Vagina (tissue), 2 donors: ENCODE results near the gene STYXL1. TPM values are rescaled to one million over a fixed set of nuclear protein-coding genes. Genes with fewer than 3 reads are reported as not detected.

Source experiments
- DNase-seq, 2 donors: peaks; one replicate each; pipeline ENCODE4 v3.0.0-alpha.2; 2017; ENCODE audit errors: extremely low spot score in 2 of 2
- H3K27ac ChIP-seq: fragments of 200-600 bp; sonication (generic); one replicate; pipeline ENCODE4 v1.5.1; 2019
- H3K27me3 ChIP-seq: fragments of 200-600 bp; sonication (generic); one replicate; pipeline ENCODE4 v1.5.1; 2019
- H3K36me3 ChIP-seq, 2 donors: fragments of 200-600 bp; sonication (generic); one replicate each; pipeline ENCODE4 v1.5.1; 2017 to 2019
- H3K4me1 ChIP-seq: fragments of 200-600 bp; sonication (generic); one replicate; pipeline ENCODE4 v1.5.1; 2019
- H3K4me3 ChIP-seq, 2 donors: fragments of 200-600 bp; sonication (generic); 1 replicate in 1 of 2; 2 replicates in 1 of 2; pipeline ENCODE4 v1.5.1; 2016 to 2019
- H3K9me3 ChIP-seq: fragments of 200-600 bp; sonication (generic); one replicate; pipeline ENCODE4 v1.5.1; 2019
- CTCF ChIP-seq, 3 experiments: fragments of 450-650 bp in 2 of 3; fragments of 200-600 bp in 1 of 3; sonication (generic) in 1 of 3; IDR thresholded peaks; one replicate each; pipeline ENCODE4 v1.5.1; 2017 to 2019; ENCODE audit warnings: antibody characterized with exemption in 3 of 3, mild to moderate bottlenecking in 2 of 3, moderate library complexity in 2 of 3
- POLR2A ChIP-seq, 2 donors: fragments of 450-650 bp; IDR thresholded peaks; one replicate each; pipeline ENCODE4 v1.6.1; 2017; ENCODE audit warnings: antibody characterized with exemption in 2 of 2, mild to moderate bottlenecking in 2 of 2, moderate library complexity in 2 of 2
- POLR2AphosphoS5 ChIP-seq, 2 donors: sonication (generic); formaldehyde crosslinking; IDR thresholded peaks; one replicate each; pipeline ENCODE4 v1.9.0; 2017; ENCODE audit warnings: antibody characterized with exemption in 2 of 2, mild to moderate bottlenecking in 2 of 2, low read depth in 1 of 2; ENCODE audit not compliant: insufficient read depth in 1 of 2
- intact Hi-C: fragments of 100-400 bp; cut with DNase I; formaldehyde crosslinking; loops from one replicate; pipeline ENCODE4 v1.15.1; 2023
- total RNA-seq: library from RNA; depleted of rRNA; stranded (reverse); fragments of >200 nt; gene quantifications from one replicate; pipeline ENCODE4 v1.2.3, GENCODE V29; 2016

STYXL1 gene
- total RNA-seq, 1 donor from 2014 or later = 27.3 TPM

- DNase-seq = no peak
- TF ChIP-seq POLR2AphosphoS5 (IDR thresholded peaks at IDR 0.05; ENCODE audit: insufficient read depth in 1 of 2, low read depth in 1 of 2) (no peak), POLR2A (IDR thresholded peaks at IDR 0.05) (no peak), CTCF (IDR thresholded peaks at IDR 0.05) (no peak)
- Histone ChIP-seq H3K27me3 (no peaks in the 10 kb centered on the region), H3K4me3 (no peak overlapping the region), H3K27ac (no peak overlapping the region), H3K9me3 (no peaks in the 10 kb centered on the region), H3K4me1 (no peaks in the 10 kb centered on the region), H3K36me3 (peaks cover 0 to 20% of the 10 kb centered on the region in 2 donors)
- intact Hi-C loops = no loop called here
Observed at GRCh38 chr7:76000566-76000965, 47.2 kb downstream of the STYXL1 start.

- DNase-seq = no peak
- no peaks in the 10 kb centered on the region for H3K27me3 ChIP-seq
- H3K4me1 ChIP-seq = peaks cover 13% of the 10 kb centered on the region
- no peak overlapping the region for H3K27ac ChIP-seq
- no peak overlapping the region for H3K4me3 ChIP-seq
- H3K9me3 ChIP-seq = no peaks in the 10 kb centered on the region
- TF ChIP-seq POLR2A (IDR thresholded peaks at IDR 0.05) = no peak
- no peak for TF ChIP-seq CTCF (IDR thresholded peaks at IDR 0.05)
- TF ChIP-seq POLR2AphosphoS5 (IDR thresholded peaks at IDR 0.05; ENCODE audit: insufficient read depth in 1 of 2, low read depth in 1 of 2) = no peak
- peaks cover 0 to 8% of the 10 kb centered on the region in 2 donors for H3K36me3 ChIP-seq
- intact Hi-C loops = no loop called here
Observed at GRCh38 chr7:75998038-75998437, 49.8 kb downstream of the STYXL1 start.

- TF ChIP-seq POLR2A (IDR thresholded peaks at IDR 0.05) (no peak), CTCF (IDR thresholded peaks at IDR 0.05) (no peak), POLR2AphosphoS5 (IDR thresholded peaks at IDR 0.05; ENCODE audit: insufficient read depth in 1 of 2, low read depth in 1 of 2) (no peak)
- H3K27ac ChIP-seq = no peak overlapping the region
- intact Hi-C loops = no loop called here
- no peak overlapping the region for H3K4me3 ChIP-seq
- H3K36me3 ChIP-seq = peaks cover 0 to 14% of the 10 kb centered on the region in 2 donors
- DNase-seq = no peak
- peaks cover 23% of the 10 kb centered on the region for H3K4me1 ChIP-seq
- no peaks in the 10 kb centered on the region for H3K27me3 ChIP-seq
- H3K9me3 ChIP-seq = no peaks in the 10 kb centered on the region
Observed at GRCh38 chr7:75996476-75996875, 51.3 kb downstream of the STYXL1 start.

GRCh38 chr7:75995996-75996395 lies 51.8 kb downstream of the STYXL1 start:
- Histone ChIP-seq H3K9me3 (no peaks in the 10 kb centered on the region), H3K36me3 (peaks cover 0 to 14% of the 10 kb centered on the region in 2 donors), H3K27ac (no peak overlapping the region), H3K27me3 (no peaks in the 10 kb centered on the region), H3K4me3 (no peak overlapping the region), H3K4me1 (peaks cover 23% of the 10 kb centered on the region)
- intact Hi-C loops = loop anchor here (2.0 kb wide), 2 partner anchors 81 to 89 kb away; partner anchors contain the start of gene POR
- DNase-seq = no peak
- TF ChIP-seq POLR2A (IDR thresholded peaks at IDR 0.05) (no peak), CTCF (IDR thresholded peaks at IDR 0.05) (no peak), POLR2AphosphoS5 (IDR thresholded peaks at IDR 0.05; ENCODE audit: insufficient read depth in 1 of 2, low read depth in 1 of 2) (no peak)

GRCh38 chr7:75995052-75995471 lies 52.7 kb downstream of the STYXL1 start:
- no peaks in the 10 kb centered on the region for H3K27me3 ChIP-seq
- peak overlapping the region; percentile 92 for H3K27ac ChIP-seq
- H3K4me3 ChIP-seq = peak overlapping the region; percentile 86 to 98
- peaks cover 0 to 8% of the 10 kb centered on the region in 2 donors for H3K36me3 ChIP-seq
- H3K9me3 ChIP-seq = no peaks in the 10 kb centered on the region
- no peak for DNase-seq
- no peak for TF ChIP-seq CTCF (IDR thresholded peaks at IDR 0.05)
- TF ChIP-seq POLR2A (IDR thresholded peaks at IDR 0.05) = no peak
- no peak for TF ChIP-seq POLR2AphosphoS5 (IDR thresholded peaks at IDR 0.05; ENCODE audit: insufficient read depth in 1 of 2, low read depth in 1 of 2)
- intact Hi-C loops = loop anchor here (2.0 kb wide), 2 partner anchors 80 to 88 kb away; partner anchors contain the start of gene POR
- H3K4me1 ChIP-seq = peaks cover 26% of the 10 kb centered on the region
